LNCaP clone FGC (cell line): ENCODE results near the gene S100A7A.

Experiments used
- DNase-seq: peaks from one replicate; pipeline ENCODE4 v3.0.0-alpha.2; 2011; ENCODE audit warnings: low read depth
- H3K4me3 ChIP-seq: 2 replicates; pipeline ENCODE4 v1.5.1; 2011; ENCODE audit warnings: mild to moderate bottlenecking, low read depth, low read length, control low read depth
- CTCF ChIP-seq: IDR thresholded peaks from 2 replicates; pipeline ENCODE4 v1.5.1; 2012; ENCODE audit warnings: mild to moderate bottlenecking; ENCODE audit not compliant: control insufficient read depth, insufficient read depth; ENCODE audit errors: extremely low read depth

The S100A7A gene

GRCh38 chr1:153375511-153375910 lies 40.8 kb upstream of the S100A7A start, which contains the start of gene S100A12:
Gene S100A12, minus strand, starts transcription at chr1:153375621. Its CDS starts 1,029 bp downstream, at chr1:153374592.
- no peak for TF ChIP-seq CTCF
- no peak for DNase-seq
- H3K4me3 ChIP-seq, result no peak within 1 kb of the TSS

GRCh38 chr1:153379591-153379990 lies 36.7 kb upstream of the S100A7A start:
- H3K4me3 ChIP-seq, result no peak overlapping the region
- TF ChIP-seq CTCF, result no peak
- DNase-seq, result no peak

GRCh38 chr1:153380711-153381110 lies 35.6 kb upstream of the S100A7A start:
- no peak overlapping the region for H3K4me3 ChIP-seq
- no peak for TF ChIP-seq CTCF
- DNase-seq, result no peak

- no peak for TF ChIP-seq CTCF
- H3K4me3 ChIP-seq, result no peak overlapping the region
- no peak for DNase-seq
Observed at GRCh38 chr1:153384958-153385580, 31.3 kb upstream of the S100A7A start.

GRCh38 chr1:153386500-153386901 lies 29.8 kb upstream of the S100A7A start:
- DNase-seq, result no peak
- no peak overlapping the region for H3K4me3 ChIP-seq
- TF ChIP-seq CTCF, result no peak

- TF ChIP-seq CTCF, result no peak
- H3K4me3 ChIP-seq, result no peak overlapping the region
- no peak for DNase-seq
Observed at GRCh38 chr1:153387001-153387400, 29.3 kb upstream of the S100A7A start.

GRCh38 chr1:153387785-153388184 lies 28.5 kb upstream of the S100A7A start:
- no peak for TF ChIP-seq CTCF
- H3K4me3 ChIP-seq, result no peak overlapping the region

More at GRCh38 chr1:153387785-153388184, 28.5 kb upstream of the S100A7A start:
- no peak for DNase-seq
